Caco-2 (cell line): ENCODE data around the gene SYNPO. TPM values are rescaled to one million over a fixed set of nuclear protein-coding genes. Genes with fewer than 3 reads are reported as not detected.

Source experiments
- Bru-seq: library from RNA; stranded (reverse); fragments of 400-500 nt; gene quantifications from one replicate; lab custom pipeline; 2021; lab: Mats Ljungman, UMichigan
- BruChase-seq, 2 experiments: library from RNA; stranded (reverse); fragments of 400-500 nt; gene quantifications; one replicate each; lab custom pipeline; 2021; lab: Mats Ljungman, UMichigan
- BruUV-seq: library from RNA; stranded (reverse); fragments of 400-500 nt; replicated peaks from 2 replicates; lab custom pipeline; 2021; lab: Mats Ljungman, UMichigan
- CTCF ChIA-PET: fragments of 300-600 bp; sonication (Branson Sonifier 250); formaldehyde crosslinking; loops from one replicate; lab custom pipeline; 2022; ENCODE audit warnings: antibody characterized with exemption; lab: Charles Lee
- POLR2A ChIA-PET: fragments of 300-600 bp; sonication (Branson Sonifier 250); formaldehyde crosslinking; loops from one replicate; lab custom pipeline; 2022; ENCODE audit warnings: antibody characterized with exemption; lab: Charles Lee
- DNase-seq, 2 experiments: peaks; one replicate each; pipeline versions ENCODE4 v3.0.0 to v3.0.0-alpha.2; 2020 to 2022
- H3K27me3 ChIP-seq: replicated peaks from 2 replicates; pipeline ENCODE4 v1.6.0; 2011; ENCODE audit warnings: low read length; ENCODE audit not compliant: control insufficient read depth, insufficient read depth
- H3K36me3 ChIP-seq: 2 replicates; pipeline ENCODE4 v1.5.1; 2011; ENCODE audit warnings: low read length; ENCODE audit not compliant: control insufficient read depth, insufficient read depth
- H3K4me1 ChIP-seq: fragments of 250-450 bp; sonication (Bioruptor Pico); 2 replicates; pipeline ENCODE4 v1.5.1; 2020; ENCODE audit warnings: mild to moderate bottlenecking
- H3K4me3 ChIP-seq: 2 replicates; pipeline ENCODE4 v1.5.1; 2011; ENCODE audit warnings: low read depth, mild to moderate bottlenecking, control low read depth, low read length
- H3K9me3 ChIP-seq: fragments of 250-450 bp; sonication (Bioruptor Pico); 2 replicates; pipeline ENCODE4 v1.5.1; 2020; ENCODE audit warnings: mild to moderate bottlenecking, moderate library complexity
- H3K27ac Mint-ChIP-seq: one replicate; pipeline ENCODE4 v1.8.0; 2022; ENCODE audit warnings: mixed read lengths; ENCODE audit not compliant: unreplicated experiment
- H3K27me3 Mint-ChIP-seq: one replicate; pipeline ENCODE4 v1.8.0; 2022; ENCODE audit warnings: mixed read lengths; ENCODE audit not compliant: insufficient read depth, unreplicated experiment
- H3K36me3 Mint-ChIP-seq: one replicate; pipeline ENCODE4 v1.8.0; 2022; ENCODE audit warnings: mild to moderate bottlenecking, mixed read lengths; ENCODE audit not compliant: insufficient read depth, unreplicated experiment
- H3K4me1 Mint-ChIP-seq: one replicate; pipeline ENCODE4 v1.8.0; 2022; ENCODE audit warnings: low read depth, mixed read lengths; ENCODE audit not compliant: unreplicated experiment
- H3K4me3 Mint-ChIP-seq: one replicate; pipeline ENCODE4 v1.8.0; 2022; ENCODE audit warnings: mild to moderate bottlenecking, moderate library complexity, mixed read lengths; ENCODE audit not compliant: unreplicated experiment
- H3K9me3 Mint-ChIP-seq: one replicate; pipeline ENCODE4 v1.8.0; 2022; ENCODE audit warnings: mixed read lengths; ENCODE audit not compliant: unreplicated experiment
- intact Hi-C: fragments of 100-400 bp; cut with micrococcal nuclease; formaldehyde crosslinking; loops from one replicate; pipeline ENCODE4 v1.10.0; 2022; ENCODE audit not compliant: unreplicated experiment
- long read RNA-seq: library from polyadenylated mRNA; stranded (forward); transcript quantifications from one replicate; pipeline ENCODE4 v2.0.0, GENCODE V29; 2022
- total RNA-seq: library from RNA; stranded (reverse); gene quantifications from 2 replicates; pipeline ENCODE4 v1.2.3, GENCODE V29; 2022
- TF ChIP-seq, protein P1 (sequence below), 2 experiments: fragments of 200-600 bp in 1 of 2; IDR thresholded peaks; 1 replicate in 1 of 2; 2 replicates in 1 of 2; pipeline versions ENCODE4 v1.5.1 to v1.8.0; 2011 to 2022; ENCODE audit warnings: antibody characterized with exemption in 1 of 2, control low read depth in 1 of 2, inconsistent platforms in 1 of 2, low read depth in 1 of 2, low read length in 1 of 2, mild to moderate bottlenecking in 1 of 2, moderate library complexity in 1 of 2; ENCODE audit not compliant: insufficient read depth in 1 of 2, severe bottlenecking in 1 of 2, unreplicated experiment in 1 of 2

Gene SYNPO, protein sequence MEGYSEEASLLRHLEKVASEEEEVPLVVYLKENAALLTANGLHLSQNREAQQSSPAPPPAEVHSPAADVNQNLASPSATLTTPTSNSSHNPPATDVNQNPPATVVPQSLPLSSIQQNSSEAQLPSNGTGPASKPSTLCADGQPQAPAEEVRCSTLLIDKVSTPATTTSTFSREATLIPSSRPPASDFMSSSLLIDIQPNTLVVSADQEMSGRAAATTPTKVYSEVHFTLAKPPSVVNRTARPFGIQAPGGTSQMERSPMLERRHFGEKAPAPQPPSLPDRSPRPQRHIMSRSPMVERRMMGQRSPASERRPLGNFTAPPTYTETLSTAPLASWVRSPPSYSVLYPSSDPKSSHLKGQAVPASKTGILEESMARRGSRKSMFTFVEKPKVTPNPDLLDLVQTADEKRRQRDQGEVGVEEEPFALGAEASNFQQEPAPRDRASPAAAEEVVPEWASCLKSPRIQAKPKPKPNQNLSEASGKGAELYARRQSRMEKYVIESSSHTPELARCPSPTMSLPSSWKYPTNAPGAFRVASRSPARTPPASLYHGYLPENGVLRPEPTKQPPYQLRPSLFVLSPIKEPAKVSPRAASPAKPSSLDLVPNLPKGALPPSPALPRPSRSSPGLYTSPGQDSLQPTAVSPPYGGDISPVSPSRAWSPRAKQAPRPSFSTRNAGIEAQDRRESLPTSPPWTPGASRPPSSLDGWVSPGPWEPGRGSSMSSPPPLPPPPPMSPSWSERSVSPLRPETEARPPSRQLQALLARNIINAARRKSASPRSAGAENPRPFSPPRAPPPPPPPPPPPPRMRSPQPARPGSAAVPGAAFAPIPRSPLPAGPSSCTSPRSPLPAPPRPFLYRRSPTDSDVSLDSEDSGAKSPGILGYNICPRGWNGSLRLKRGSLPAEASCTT
- 22.4 and 25.1 TPM in 2 replicates for total RNA-seq
- percentile 51 among the genes with signal in this experiment for Bru-seq, nascent RNA
- percentile 56 among the genes with signal in this experiment for BruChase-seq, experiment 1, labeled RNA remaining after a 2-hour chase
- BruChase-seq, experiment 2, labeled RNA remaining after a 6-hour chase = percentile 59 among the genes with signal in this experiment
- long read RNA-seq, full-length matches to known transcripts = 1 of 16 reads
- long read RNA-seq, partial matches to known transcripts = 14 of 16 reads
- long read RNA-seq, other reads (novel, unspliced or antisense) = 1 of 16 reads

DNA sequence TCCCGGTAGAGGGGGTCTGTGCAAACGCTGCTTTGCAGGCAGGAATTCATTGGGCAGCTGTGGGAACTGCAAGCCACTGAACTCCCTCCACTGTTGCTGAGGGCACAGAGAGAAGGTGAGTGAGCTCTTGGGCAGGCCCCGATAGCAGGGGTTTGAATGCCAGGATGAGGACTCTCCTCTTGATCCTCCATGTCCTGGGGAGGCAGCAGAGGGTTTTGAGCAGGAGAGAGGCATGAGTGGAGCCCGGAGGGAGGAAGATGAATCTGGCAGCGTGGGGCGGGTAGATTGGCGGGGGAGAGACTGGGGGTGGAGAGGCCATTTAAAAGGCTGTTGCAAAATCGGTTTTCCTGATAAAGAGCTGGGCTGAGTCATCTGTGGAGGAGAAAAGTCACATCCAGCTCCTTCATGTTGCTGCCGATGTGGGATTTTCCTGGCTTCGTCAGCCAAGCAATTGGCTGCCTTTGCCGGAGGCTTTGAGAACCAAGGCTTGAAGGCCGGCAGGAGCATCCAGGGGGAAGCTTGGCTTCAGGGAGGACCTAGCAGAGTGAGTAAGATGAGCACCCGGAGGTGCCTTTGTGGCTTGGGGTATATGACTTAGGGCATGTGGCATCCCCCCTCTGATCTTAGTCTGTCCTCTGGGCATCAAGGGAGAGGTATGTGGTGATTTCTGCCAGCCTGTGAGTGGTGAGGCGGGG, at the start of gene SYNPO:
SYNPO (plus strand) TSS at position 350 of the 695 bp plus-strand sequence. CDS start 7,616 bp downstream, outside the sequence.
- Histone ChIP-seq H3K9me3 (no peaks in the 10 kb centered on the region), H3K27me3 (no peaks in the 10 kb centered on the region), H3K36me3 (no peaks in the 10 kb centered on the region), H3K4me1 (peaks cover 80% of the 10 kb centered on the region), H3K4me3 (peak within 1 kb of the TSS; percentile 33)
- peak; percentile 56 to 60 for DNase-seq
- TSS peak; percentile 31 for BruUV-seq
- no peaks in the 10 kb centered on the region for H3K9me3 Mint-ChIP-seq
- H3K4me1 Mint-ChIP-seq = peaks cover 52% of the 10 kb centered on the region
- intact Hi-C loops = loop anchor here (2.0 to 5.0 kb wide), 3 partner anchors 16 to 183 kb away; no protein-coding TSS in a partner anchor
- H3K36me3 Mint-ChIP-seq = peaks cover 15% of the 10 kb centered on the region
- H3K4me3 Mint-ChIP-seq = peak within 1 kb of the TSS; percentile 61
- TF ChIP-seq, protein P1, sequence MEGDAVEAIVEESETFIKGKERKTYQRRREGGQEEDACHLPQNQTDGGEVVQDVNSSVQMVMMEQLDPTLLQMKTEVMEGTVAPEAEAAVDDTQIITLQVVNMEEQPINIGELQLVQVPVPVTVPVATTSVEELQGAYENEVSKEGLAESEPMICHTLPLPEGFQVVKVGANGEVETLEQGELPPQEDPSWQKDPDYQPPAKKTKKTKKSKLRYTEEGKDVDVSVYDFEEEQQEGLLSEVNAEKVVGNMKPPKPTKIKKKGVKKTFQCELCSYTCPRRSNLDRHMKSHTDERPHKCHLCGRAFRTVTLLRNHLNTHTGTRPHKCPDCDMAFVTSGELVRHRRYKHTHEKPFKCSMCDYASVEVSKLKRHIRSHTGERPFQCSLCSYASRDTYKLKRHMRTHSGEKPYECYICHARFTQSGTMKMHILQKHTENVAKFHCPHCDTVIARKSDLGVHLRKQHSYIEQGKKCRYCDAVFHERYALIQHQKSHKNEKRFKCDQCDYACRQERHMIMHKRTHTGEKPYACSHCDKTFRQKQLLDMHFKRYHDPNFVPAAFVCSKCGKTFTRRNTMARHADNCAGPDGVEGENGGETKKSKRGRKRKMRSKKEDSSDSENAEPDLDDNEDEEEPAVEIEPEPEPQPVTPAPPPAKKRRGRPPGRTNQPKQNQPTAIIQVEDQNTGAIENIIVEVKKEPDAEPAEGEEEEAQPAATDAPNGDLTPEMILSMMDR (IDR thresholded peaks at IDR 0.05; ENCODE audit: insufficient read depth in 1 of 2, low read depth in 1 of 2, low read length in 1 of 2, severe bottlenecking in 1 of 2, unreplicated experiment in 1 of 2) = no peak
- no peaks in the 10 kb centered on the region for H3K27me3 Mint-ChIP-seq
- CTCF ChIA-PET = interaction anchor here (0.8 to 1.2 kb wide), 6 partner anchors 8 to 190 kb away, joined by 3 to 6 read pairs (median 3); partner anchors contain the start of gene RBM22
- POLR2A ChIA-PET = interaction anchor here (1.0 kb wide), 1 partner anchor 190 kb away, joined by 3 read pairs; the partner anchor contains the start of gene RPS14
- H3K27ac Mint-ChIP-seq = peak within 1 kb of the TSS; percentile 79

- no peak overlapping the region for H3K4me3 Mint-ChIP-seq
- TF ChIP-seq, protein P1 (IDR thresholded peaks at IDR 0.05; ENCODE audit: insufficient read depth in 1 of 2, low read depth in 1 of 2, low read length in 1 of 2, severe bottlenecking in 1 of 2, unreplicated experiment in 1 of 2) = no peak
- CTCF ChIA-PET = no interaction called here
- H3K4me1 Mint-ChIP-seq = peaks cover 25% of the 10 kb centered on the region
- no peaks in the 10 kb centered on the region for H3K36me3 ChIP-seq
- DNase-seq = no peak
- no TSS peak for BruUV-seq
- H3K4me3 ChIP-seq = no peak overlapping the region
- H3K36me3 Mint-ChIP-seq = no peaks in the 10 kb centered on the region
- intact Hi-C loops = loop anchor here (1.0 kb wide), 1 partner anchor 65 kb away; no protein-coding TSS in a partner anchor
- H3K27me3 Mint-ChIP-seq = no peaks in the 10 kb centered on the region
- POLR2A ChIA-PET = no interaction called here
- no peaks in the 10 kb centered on the region for H3K9me3 Mint-ChIP-seq
- H3K9me3 ChIP-seq = no peaks in the 10 kb centered on the region
- H3K27me3 ChIP-seq = no peaks in the 10 kb centered on the region
- peaks cover 61% of the 10 kb centered on the region for H3K4me1 ChIP-seq
- H3K27ac Mint-ChIP-seq = no peak overlapping the region
Measured at GRCh38 chr5:150590979-150591695, 49.3 kb upstream of the SYNPO start.
